ENCODE data around the gene NDUFA7.

NDUFA7 gene

GRCh38 chr19:8261347-8261746 lies 59.8 kb downstream of the NDUFA7 start:
- no peak for DNase-seq

Data from eye (tissue), 1 donor.